Immature natural killer cell (primary cell): ENCODE results near the gene CDADC1. TPM values are rescaled to one million over a fixed set of nuclear protein-coding genes. Genes with fewer than 3 reads are reported as not detected.

Experiments
- polyA plus RNA-seq, 3 donors: library from polyadenylated mRNA; unstranded; fragments of 300-500 nt; fragmentation: Illumina TruSeq; gene quantifications; one replicate each; pipeline ENCODE4 v1.2.3, GENCODE V29; 2021

CDADC1 gene
- polyA plus RNA-seq, 3 donors from 2014 or later, result 11.2 to 17.9 (median 13.0) TPM

Other genes with a start within 250 kb of the CDADC1 start
- not detected for gene MLNR, start 27.6 kb upstream of the CDADC1 start, polyA plus RNA-seq
- 10 to 100 TPM in 1 of 3 donors, 1 to 10 TPM in 2; 4.9 to 11.0 (median 7.0) TPM for gene CAB39L, start 196.1 kb downstream of the CDADC1 start, polyA plus RNA-seq
- 1 to 10 TPM; 5.5 to 8.8 (median 7.5) TPM for gene SETDB2, start 196.3 kb downstream of the CDADC1 start, polyA plus RNA-seq
- 10 to 100 TPM; 67.1 to 79.2 (median 70.6) TPM for gene PHF11, start 248.0 kb downstream of the CDADC1 start, polyA plus RNA-seq